Sciatic nerve (tissue), 1 donor: ENCODE results near the gene GALNT6. TPM values are rescaled to one million over a fixed set of nuclear protein-coding genes. Genes with fewer than 3 reads are reported as not detected.

Source experiments
- total RNA-seq: library from RNA; stranded (reverse); fragmentation: NEBNext Ultra II Directional; extraction: Animal tissue kit (Norgen Biotek cat#: 25700); gene quantifications from one replicate; pipeline ENCODE4 v1.2.1, GENCODE V29; 2021
- donor health status: DM: no; HTN: no; CAD: no.

GALNT6 gene
- total RNA-seq, 1 donor from 2014 or later: 4.0 TPM

Other genes starting within 250 kb of the GALNT6 start
- gene TFCP2, start 218.3 kb downstream of the GALNT6 start, total RNA-seq: 32.2 TPM
- gene POU6F1, start 173.3 kb downstream of the GALNT6 start, total RNA-seq: 40.7 TPM
- 175 TPM for gene DAZAP2, start 152.6 kb downstream of the GALNT6 start, total RNA-seq
- gene SMAGP, start 121.0 kb downstream of the GALNT6 start, total RNA-seq: 6.2 TPM
- gene BIN2, start 67.2 kb downstream of the GALNT6 start, total RNA-seq: 11.2 TPM
- not detected for gene CELA1, start 44.7 kb downstream of the GALNT6 start, total RNA-seq
- gene SLC4A8, start 33.4 kb upstream of the GALNT6 start, total RNA-seq: 1.2 TPM
- 1.5 TPM for gene SCN8A, start 199.8 kb upstream of the GALNT6 start, total RNA-seq